Endodermal cell (in vitro differentiated cells): ENCODE measurements around the gene PCBP3. TPM values are rescaled to one million over a fixed set of nuclear protein-coding genes. Genes with fewer than 3 reads are reported as not detected.

Source experiments
- DNase-seq: peaks from one replicate; pipeline ENCODE4 v3.0.0-alpha.2; 2017
- H3K27ac ChIP-seq: 2 replicates; pipeline ENCODE4 v1.5.1; 2013; ENCODE audit warnings: mild to moderate bottlenecking, low read depth, low read length, moderate library complexity
- H3K27me3 ChIP-seq: 2 replicates; pipeline ENCODE4 v1.6.1; 2013; ENCODE audit warnings: mild to moderate bottlenecking, low read length, moderate library complexity; ENCODE audit not compliant: insufficient read depth, control insufficient read depth, poor library complexity, severe bottlenecking
- H3K36me3 ChIP-seq: 2 replicates; pipeline ENCODE4 v1.7.0; 2013; ENCODE audit warnings: mild to moderate bottlenecking, low read length, moderate library complexity; ENCODE audit not compliant: control insufficient read depth, insufficient read depth
- H3K4me1 ChIP-seq: one replicate; pipeline ENCODE4 v1.7.0; 2013; ENCODE audit warnings: low read length; ENCODE audit not compliant: control insufficient read depth, insufficient read depth
- H3K4me3 ChIP-seq: 2 replicates; pipeline ENCODE4 v1.5.1; 2013; ENCODE audit warnings: mild to moderate bottlenecking, low read length, moderate library complexity
- H3K9ac ChIP-seq: 2 replicates; pipeline ENCODE4 v1.6.1; 2013; ENCODE audit warnings: mild to moderate bottlenecking, low read length, moderate library complexity; ENCODE audit not compliant: poor library complexity, severe bottlenecking; ENCODE audit errors: extremely low read depth
- H3K9me3 ChIP-seq: 2 replicates; pipeline ENCODE4 v1.6.1; 2013; ENCODE audit warnings: mild to moderate bottlenecking, low read length, moderate library complexity; ENCODE audit not compliant: control insufficient read depth
- H3K27ac Mint-ChIP-seq: 2 replicates; pipeline ENCODE4 v1.8.0; 2020; ENCODE audit warnings: mixed read lengths
- H3K27me3 Mint-ChIP-seq: 2 replicates; pipeline ENCODE4 v1.8.0; 2021; ENCODE audit warnings: mild to moderate bottlenecking, mixed read lengths; ENCODE audit not compliant: insufficient read depth
- H3K36me3 Mint-ChIP-seq: 2 replicates; pipeline ENCODE4 v1.8.0; 2020; ENCODE audit warnings: low read depth, mixed read lengths
- H3K4me1 Mint-ChIP-seq: 2 replicates; pipeline ENCODE4 v1.8.0; 2020; ENCODE audit warnings: mixed read lengths
- H3K4me3 Mint-ChIP-seq: 2 replicates; pipeline ENCODE4 v1.8.0; 2020; ENCODE audit warnings: mild to moderate bottlenecking, moderate library complexity, mixed read lengths
- H3K9me3 Mint-ChIP-seq: 2 replicates; pipeline ENCODE4 v1.8.0; 2020; ENCODE audit warnings: mild to moderate bottlenecking, mixed read lengths
- WGBS, 2 experiments: methylation state at CpG; one replicate each; pipeline versions ENCODE4 v1.1.5 to v1.1.7; 2013; ENCODE audit warnings: missing lambda C conversion rate in 2 of 2, mixed read lengths in 1 of 2; ENCODE audit not compliant: insufficient coverage in 1 of 2, insufficient read length in 1 of 2; 5-methylcytosine and 5-hydroxymethylcytosine counted together
- total RNA-seq, 2 donors: library from RNA; stranded (reverse); fragmentation: NEBNext Ultra II Directional in 1 of 2; extraction: Animal tissue kit (Norgen Biotek cat#: 25700) in 1 of 2; gene quantifications; 2 replicates in 1 of 2; 3 replicates in 1 of 2; pipeline ENCODE4 v1.2.1, GENCODE V29; 2021
- TF ChIP-seq, protein P1 (sequence below): fragments of 200-600 bp; sonication (generic); conservative IDR thresholded peaks from 2 replicates; pipeline ENCODE4 v1.5.0; 2021; ENCODE audit warnings: antibody characterized with exemption, mild to moderate bottlenecking

The PCBP3 gene
- total RNA-seq, 2 donors from 2014 or later: 2.1 to 10.6 TPM

DNA sequence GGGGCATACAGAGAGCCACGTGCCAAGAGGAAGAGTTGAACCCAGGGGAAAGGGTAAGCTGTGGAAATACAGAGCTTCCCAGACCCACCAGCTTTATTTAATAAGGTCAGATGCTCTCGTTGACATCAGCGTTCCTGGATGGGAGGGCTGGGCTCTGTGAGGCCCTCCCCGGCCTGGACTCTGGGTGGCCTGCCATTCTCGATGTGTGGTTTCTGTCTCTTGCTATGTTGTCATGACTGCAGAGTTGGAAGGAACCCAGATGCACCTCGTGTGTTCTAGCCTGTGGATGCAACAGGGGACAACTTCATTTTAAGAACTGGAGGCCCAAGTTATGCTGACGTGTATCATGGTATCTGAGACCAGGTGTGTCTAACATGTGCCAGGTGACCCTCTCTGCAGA lies 101.7 kb downstream of the PCBP3 start:
- Histone ChIP-seq H3K27ac (no peak overlapping the region), H3K9ac (no peak overlapping the region), H3K4me1 (no peaks in the 10 kb centered on the region), H3K27me3 (no peaks in the 10 kb centered on the region), H3K4me3 (no peak overlapping the region), H3K36me3 (no peaks in the 10 kb centered on the region), H3K9me3 (no peaks in the 10 kb centered on the region)
- Mint-ChIP-seq H3K4me3 (no peak overlapping the region), H3K4me1 (no peaks in the 10 kb centered on the region), H3K36me3 (peaks cover 10% of the 10 kb centered on the region), H3K9me3 (peaks cover 10% of the 10 kb centered on the region), H3K27me3 (no peaks in the 10 kb centered on the region), H3K27ac (no peak overlapping the region)
- TF ChIP-seq, protein P1, sequence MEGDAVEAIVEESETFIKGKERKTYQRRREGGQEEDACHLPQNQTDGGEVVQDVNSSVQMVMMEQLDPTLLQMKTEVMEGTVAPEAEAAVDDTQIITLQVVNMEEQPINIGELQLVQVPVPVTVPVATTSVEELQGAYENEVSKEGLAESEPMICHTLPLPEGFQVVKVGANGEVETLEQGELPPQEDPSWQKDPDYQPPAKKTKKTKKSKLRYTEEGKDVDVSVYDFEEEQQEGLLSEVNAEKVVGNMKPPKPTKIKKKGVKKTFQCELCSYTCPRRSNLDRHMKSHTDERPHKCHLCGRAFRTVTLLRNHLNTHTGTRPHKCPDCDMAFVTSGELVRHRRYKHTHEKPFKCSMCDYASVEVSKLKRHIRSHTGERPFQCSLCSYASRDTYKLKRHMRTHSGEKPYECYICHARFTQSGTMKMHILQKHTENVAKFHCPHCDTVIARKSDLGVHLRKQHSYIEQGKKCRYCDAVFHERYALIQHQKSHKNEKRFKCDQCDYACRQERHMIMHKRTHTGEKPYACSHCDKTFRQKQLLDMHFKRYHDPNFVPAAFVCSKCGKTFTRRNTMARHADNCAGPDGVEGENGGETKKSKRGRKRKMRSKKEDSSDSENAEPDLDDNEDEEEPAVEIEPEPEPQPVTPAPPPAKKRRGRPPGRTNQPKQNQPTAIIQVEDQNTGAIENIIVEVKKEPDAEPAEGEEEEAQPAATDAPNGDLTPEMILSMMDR: no peak
- WGBS, 2 experiments: 89% methylated on average over 6 to 7 of the region's 7 CpGs
- no peak for DNase-seq

DNA sequence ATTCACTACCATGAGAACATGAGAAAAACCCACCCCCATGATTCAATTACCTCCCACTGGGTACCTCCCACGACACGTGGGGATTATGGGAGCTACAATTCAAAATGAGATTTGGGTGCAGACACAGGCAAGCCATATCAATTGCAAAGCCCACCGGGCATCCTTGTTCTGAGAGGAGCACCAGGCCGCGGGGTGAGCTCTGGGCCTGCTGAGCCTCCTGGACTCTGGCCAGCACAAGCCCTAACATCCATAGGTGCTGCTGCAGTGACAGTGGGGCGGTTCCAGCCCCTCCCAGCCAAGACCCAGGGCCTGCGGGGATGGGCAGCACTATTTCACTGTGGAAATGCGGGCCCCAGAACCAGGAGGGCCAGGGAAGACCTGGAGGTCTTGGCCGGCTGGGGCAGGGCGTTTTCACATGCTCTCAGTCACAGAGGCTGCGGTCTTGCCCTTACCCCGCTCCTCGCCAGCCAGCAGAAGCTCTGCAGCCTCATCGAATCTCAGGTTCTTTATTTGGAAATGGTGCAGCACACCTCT lies 103.8 kb downstream of the PCBP3 start:
- Mint-ChIP-seq H3K4me3 (no peak overlapping the region), H3K27me3 (no peaks in the 10 kb centered on the region), H3K27ac (peak overlapping the region; percentile 32), H3K36me3 (peaks cover 10% of the 10 kb centered on the region), H3K4me1 (no peaks in the 10 kb centered on the region), H3K9me3 (peaks cover 10% of the 10 kb centered on the region)
- Histone ChIP-seq H3K27ac (no peak overlapping the region), H3K4me1 (no peaks in the 10 kb centered on the region), H3K36me3 (no peaks in the 10 kb centered on the region), H3K9me3 (no peaks in the 10 kb centered on the region), H3K27me3 (no peaks in the 10 kb centered on the region), H3K4me3 (no peak overlapping the region), H3K9ac (no peak overlapping the region)
- 90 to 97% methylated on average over 11 to 14 of the region's 14 CpGs for WGBS, 2 experiments
- TF ChIP-seq, protein P1: no peak
- DNase-seq: no peak

DNA sequence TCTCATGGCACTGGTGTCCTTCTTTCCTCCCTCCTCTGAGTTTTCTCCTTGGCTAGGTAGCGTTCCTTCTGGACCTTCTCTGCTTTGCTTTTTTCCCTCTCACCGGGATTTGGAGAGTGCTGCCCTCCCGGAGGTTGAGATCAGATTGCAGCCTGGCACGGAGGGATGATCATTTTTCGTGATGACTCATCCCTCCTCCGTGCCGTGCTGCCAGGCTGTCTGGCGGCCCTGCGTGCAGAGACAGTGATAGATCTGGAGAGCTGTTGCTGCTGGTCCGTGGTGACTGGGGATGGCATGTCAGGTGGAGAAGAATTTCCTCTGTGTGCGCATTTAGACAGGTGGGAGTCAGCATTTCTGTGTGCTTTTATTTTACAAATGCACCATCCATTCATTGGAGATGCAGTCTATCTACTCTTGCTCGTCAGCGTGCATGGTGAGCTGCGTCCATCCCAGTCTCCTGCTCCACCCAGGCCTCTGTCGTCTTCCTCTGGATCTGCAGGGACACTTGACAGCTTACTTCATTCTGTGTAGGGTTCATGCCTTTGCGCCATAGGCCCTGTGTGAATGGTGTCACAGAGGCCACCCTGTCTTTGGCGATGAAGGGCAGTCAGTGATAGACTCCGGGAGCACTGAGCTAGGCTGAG lies 104.4 kb downstream of the PCBP3 start:
- WGBS, 2 experiments: 71 to 84% methylated on average over 5 to 18 of the region's 18 CpGs
- Histone ChIP-seq H3K4me3 (no peak overlapping the region), H3K27ac (no peak overlapping the region), H3K36me3 (no peaks in the 10 kb centered on the region), H3K9me3 (no peaks in the 10 kb centered on the region), H3K4me1 (no peaks in the 10 kb centered on the region), H3K9ac (no peak overlapping the region), H3K27me3 (no peaks in the 10 kb centered on the region)
- peaks cover 10% of the 10 kb centered on the region for H3K36me3 Mint-ChIP-seq
- peaks cover 10% of the 10 kb centered on the region for H3K9me3 Mint-ChIP-seq
- no peaks in the 10 kb centered on the region for H3K27me3 Mint-ChIP-seq
- no peak overlapping the region for H3K4me3 Mint-ChIP-seq
- H3K4me1 Mint-ChIP-seq: no peaks in the 10 kb centered on the region
- peak overlapping the region; percentile 32 for H3K27ac Mint-ChIP-seq
- DNase-seq: no peak
- TF ChIP-seq, protein P1: no peak
